ENCODE results near the gene STAM2. TPM values are rescaled to one million over a fixed set of nuclear protein-coding genes. Genes with fewer than 3 reads are reported as not detected.

Gene STAM2
- total RNA-seq, 1 donor from 2014 or later: 22.9 TPM

DNA sequence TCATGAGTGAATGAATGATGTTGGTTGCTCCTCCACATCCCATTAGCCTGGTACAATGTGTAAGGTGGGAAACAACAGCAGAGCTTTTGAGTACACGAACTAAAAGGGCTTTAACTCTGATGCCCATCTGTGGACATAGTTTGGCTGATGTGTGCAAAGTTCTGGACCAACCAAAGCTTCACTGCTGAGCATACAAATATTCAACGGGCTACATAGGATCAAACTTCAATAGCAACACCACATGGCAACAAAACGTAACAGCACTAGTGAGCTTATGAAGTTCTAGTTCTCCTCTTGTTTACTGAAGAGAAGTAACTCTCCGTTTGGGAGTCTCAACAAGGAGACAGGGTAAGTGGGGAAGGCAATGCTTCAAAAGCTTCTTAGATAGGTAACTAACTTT lies 20.4 kb downstream of the STAM2 start:
- no peaks in the 10 kb centered on the region for H3K9me3 Mint-ChIP-seq (ENCODE audit: unreplicated experiment)
- TF ChIP-seq, protein P1, sequence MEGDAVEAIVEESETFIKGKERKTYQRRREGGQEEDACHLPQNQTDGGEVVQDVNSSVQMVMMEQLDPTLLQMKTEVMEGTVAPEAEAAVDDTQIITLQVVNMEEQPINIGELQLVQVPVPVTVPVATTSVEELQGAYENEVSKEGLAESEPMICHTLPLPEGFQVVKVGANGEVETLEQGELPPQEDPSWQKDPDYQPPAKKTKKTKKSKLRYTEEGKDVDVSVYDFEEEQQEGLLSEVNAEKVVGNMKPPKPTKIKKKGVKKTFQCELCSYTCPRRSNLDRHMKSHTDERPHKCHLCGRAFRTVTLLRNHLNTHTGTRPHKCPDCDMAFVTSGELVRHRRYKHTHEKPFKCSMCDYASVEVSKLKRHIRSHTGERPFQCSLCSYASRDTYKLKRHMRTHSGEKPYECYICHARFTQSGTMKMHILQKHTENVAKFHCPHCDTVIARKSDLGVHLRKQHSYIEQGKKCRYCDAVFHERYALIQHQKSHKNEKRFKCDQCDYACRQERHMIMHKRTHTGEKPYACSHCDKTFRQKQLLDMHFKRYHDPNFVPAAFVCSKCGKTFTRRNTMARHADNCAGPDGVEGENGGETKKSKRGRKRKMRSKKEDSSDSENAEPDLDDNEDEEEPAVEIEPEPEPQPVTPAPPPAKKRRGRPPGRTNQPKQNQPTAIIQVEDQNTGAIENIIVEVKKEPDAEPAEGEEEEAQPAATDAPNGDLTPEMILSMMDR (IDR thresholded peaks at IDR 0.05; ENCODE audit: unreplicated experiment): no peak
- H3K27ac Mint-ChIP-seq (ENCODE audit: unreplicated experiment): no peak overlapping the region
- H3K4me1 Mint-ChIP-seq (ENCODE audit: unreplicated experiment): no peaks in the 10 kb centered on the region
- no peak for DNase-seq (ENCODE audit: low spot score)
- no peaks in the 10 kb centered on the region for H3K27me3 Mint-ChIP-seq (ENCODE audit: unreplicated experiment)
- peaks cover 5% of the 10 kb centered on the region for H3K36me3 Mint-ChIP-seq (ENCODE audit: low read depth, unreplicated experiment)
- no peak overlapping the region for H3K4me3 Mint-ChIP-seq (ENCODE audit: unreplicated experiment)

- Mint-ChIP-seq H3K36me3 (ENCODE audit: low read depth, unreplicated experiment) (peaks cover 5% of the 10 kb centered on the region), H3K4me3 (ENCODE audit: unreplicated experiment) (no peak overlapping the region), H3K9me3 (ENCODE audit: unreplicated experiment) (no peaks in the 10 kb centered on the region), H3K27me3 (ENCODE audit: unreplicated experiment) (no peaks in the 10 kb centered on the region), H3K27ac (ENCODE audit: unreplicated experiment) (no peak overlapping the region), H3K4me1 (ENCODE audit: unreplicated experiment) (no peaks in the 10 kb centered on the region)
- TF ChIP-seq, protein P1 (IDR thresholded peaks at IDR 0.05; ENCODE audit: unreplicated experiment): no peak
- no peak for DNase-seq (ENCODE audit: low spot score)
These were observed 21.1 kb downstream of the STAM2 start for GRCh38 chr2:152154462-152154861.

GRCh38 chr2:152134488-152135280 lies 40.9 kb downstream of the STAM2 start:
- no peak for DNase-seq (ENCODE audit: low spot score)
- TF ChIP-seq, protein P1 (IDR thresholded peaks at IDR 0.05; ENCODE audit: unreplicated experiment): no peak
- no peaks in the 10 kb centered on the region for H3K9me3 Mint-ChIP-seq (ENCODE audit: unreplicated experiment)
- peaks cover 8% of the 10 kb centered on the region for H3K4me1 Mint-ChIP-seq (ENCODE audit: unreplicated experiment)
- no peaks in the 10 kb centered on the region for H3K36me3 Mint-ChIP-seq (ENCODE audit: low read depth, unreplicated experiment)
- H3K27ac Mint-ChIP-seq (ENCODE audit: unreplicated experiment): no peak overlapping the region
- no peaks in the 10 kb centered on the region for H3K27me3 Mint-ChIP-seq (ENCODE audit: unreplicated experiment)
- H3K4me3 Mint-ChIP-seq (ENCODE audit: unreplicated experiment): no peak overlapping the region

GRCh38 chr2:152132306-152132705 lies 43.3 kb downstream of the STAM2 start:
- H3K4me1 Mint-ChIP-seq (ENCODE audit: unreplicated experiment): peaks cover 8% of the 10 kb centered on the region
- H3K27me3 Mint-ChIP-seq (ENCODE audit: unreplicated experiment): no peaks in the 10 kb centered on the region
- no peak for DNase-seq (ENCODE audit: low spot score)
- TF ChIP-seq, protein P1 (IDR thresholded peaks at IDR 0.05; ENCODE audit: unreplicated experiment): no peak
- H3K36me3 Mint-ChIP-seq (ENCODE audit: low read depth, unreplicated experiment): no peaks in the 10 kb centered on the region
- no peak overlapping the region for H3K27ac Mint-ChIP-seq (ENCODE audit: unreplicated experiment)
- no peak overlapping the region for H3K4me3 Mint-ChIP-seq (ENCODE audit: unreplicated experiment)
- no peaks in the 10 kb centered on the region for H3K9me3 Mint-ChIP-seq (ENCODE audit: unreplicated experiment)

- Mint-ChIP-seq H3K27me3 (ENCODE audit: unreplicated experiment) (no peaks in the 10 kb centered on the region), H3K4me3 (ENCODE audit: unreplicated experiment) (no peak overlapping the region), H3K36me3 (ENCODE audit: low read depth, unreplicated experiment) (peaks cover 3% of the 10 kb centered on the region), H3K27ac (ENCODE audit: unreplicated experiment) (no peak overlapping the region), H3K9me3 (ENCODE audit: unreplicated experiment) (no peaks in the 10 kb centered on the region), H3K4me1 (ENCODE audit: unreplicated experiment) (no peaks in the 10 kb centered on the region)
- TF ChIP-seq, protein P1 (IDR thresholded peaks at IDR 0.05; ENCODE audit: unreplicated experiment): no peak
- no peak for DNase-seq (ENCODE audit: low spot score)
These were observed 47.9 kb downstream of the STAM2 start for GRCh38 chr2:152127628-152128027.

Measured in endothelial cell (in vitro differentiated cells).